ENCODE data around the gene GALNT1.

GALNT1 gene

GRCh38 chr18:35682281-35682867, 100.8 kb downstream of the GALNT1 start:
- DNase-seq, result no peak

- no peak for DNase-seq
These were observed 101.5 kb downstream of the GALNT1 start for GRCh38 chr18:35683021-35683420.

GRCh38 chr18:35688757-35689156, 107.2 kb downstream of the GALNT1 start:
- peak in 1 of 2 experiments; percentile 3 for DNase-seq

GRCh38 chr18:35689728-35690127, 108.2 kb downstream of the GALNT1 start:
- no peak for DNase-seq

- DNase-seq, result peak in 1 of 2 experiments; percentile 57
These were observed 110.1 kb downstream of the GALNT1 start for GRCh38 chr18:35691625-35692024.

GRCh38 chr18:35692866-35693265, 111.3 kb downstream of the GALNT1 start:
- no peak for DNase-seq

GRCh38 chr18:35693829-35694228, 112.3 kb downstream of the GALNT1 start:
- no peak for DNase-seq

- no peak for DNase-seq
These were observed 113.3 kb downstream of the GALNT1 start for GRCh38 chr18:35694808-35695207.

GRCh38 chr18:35695384-35695783, 113.8 kb downstream of the GALNT1 start:
- no peak for DNase-seq

- no peak for DNase-seq
These were observed 114.3 kb downstream of the GALNT1 start for GRCh38 chr18:35695803-35696202.

GRCh38 chr18:35696307-35696706, 114.8 kb downstream of the GALNT1 start:
- DNase-seq, result no peak

GRCh38 chr18:35697869-35698268, 116.3 kb downstream of the GALNT1 start:
- DNase-seq, result no peak

- peak in 1 of 2 experiments; percentile 2 for DNase-seq
These were observed 121.6 kb downstream of the GALNT1 start for GRCh38 chr18:35703043-35703688.

GRCh38 chr18:35705988-35706387, 124.4 kb downstream of the GALNT1 start:
- DNase-seq, result no peak

GRCh38 chr18:35707247-35707646, 125.7 kb downstream of the GALNT1 start:
- DNase-seq, result no peak

GRCh38 chr18:35707674-35708073, 126.1 kb downstream of the GALNT1 start:
- DNase-seq, result no peak

- no peak for DNase-seq
These were observed 129.0 kb downstream of the GALNT1 start for GRCh38 chr18:35710581-35710980.

GRCh38 chr18:35711227-35711626, 129.7 kb downstream of the GALNT1 start:
- no peak for DNase-seq

- no peak for DNase-seq
These were observed 132.0 kb downstream of the GALNT1 start for GRCh38 chr18:35713545-35713944.

GRCh38 chr18:35714539-35714938, 133.0 kb downstream of the GALNT1 start:
- no peak for DNase-seq

- DNase-seq, result no peak
These were observed 133.6 kb downstream of the GALNT1 start for GRCh38 chr18:35715139-35715538.

GRCh38 chr18:35716169-35716831, 134.8 kb downstream of the GALNT1 start:
- no peak for DNase-seq

GRCh38 chr18:35717182-35717581, 135.6 kb downstream of the GALNT1 start:
- no peak for DNase-seq

- no peak for DNase-seq
These were observed 140.0 kb downstream of the GALNT1 start for GRCh38 chr18:35721431-35722081.
